Stimulated activated naive B cell treated with anti-CD40 and anti-IgM and Interleukin-4, amounts not matched to agents 10 μg/mL and 1 μg/mL and 100 μg/mL, for 72 hours (primary cell): ENCODE results near the gene SIGLEC1.

ENCODE experiments used
- ATAC-seq, 2 donors: fragments of 150-1000 bp; cut with Tn5 transposase; replicated peaks; 2 replicates each; pipeline ENCODE4 v1.10.0; 2021; ENCODE audit warnings: moderate library complexity in 1 of 2
- DNase-seq: peaks from one replicate; pipeline ENCODE4 v3.0.0; 2021
- H3K27ac Mint-ChIP-seq: one replicate; pipeline ENCODE4 v1.8.0; 2022; ENCODE audit warnings: mild to moderate bottlenecking, mixed read lengths
- H3K27me3 Mint-ChIP-seq, 2 donors: one replicate each; pipeline ENCODE4 v1.8.0; 2022; ENCODE audit warnings: mixed read lengths in 2 of 2
- H3K36me3 Mint-ChIP-seq, 2 donors: one replicate each; pipeline ENCODE4 v1.8.0; 2022; ENCODE audit warnings: mixed read lengths in 2 of 2, mild to moderate bottlenecking in 1 of 2
- H3K4me1 Mint-ChIP-seq, 2 donors: one replicate each; pipeline ENCODE4 v1.8.0; 2022; ENCODE audit warnings: mixed read lengths in 2 of 2, mild to moderate bottlenecking in 1 of 2
- H3K4me3 Mint-ChIP-seq, 2 donors: one replicate each; pipeline ENCODE4 v1.8.0; 2022; ENCODE audit warnings: mild to moderate bottlenecking in 2 of 2, mixed read lengths in 2 of 2, moderate library complexity in 1 of 2
- H3K9me3 Mint-ChIP-seq, 2 donors: one replicate each; pipeline ENCODE4 v1.8.0; 2022; ENCODE audit warnings: mixed read lengths in 2 of 2, mild to moderate bottlenecking in 1 of 2

SIGLEC1 gene

GRCh38 chr20:3693376-3693775 lies 19.0 kb downstream of the SIGLEC1 start:
- Mint-ChIP-seq H3K4me3 (no peak overlapping the region), H3K4me1 (no peaks in the 10 kb centered on the region), H3K9me3 (no peaks in the 10 kb centered on the region), H3K36me3 (no peaks in the 10 kb centered on the region), H3K27ac (no peak overlapping the region), H3K27me3 (no peaks in the 10 kb centered on the region)
- DNase-seq (no peak), ATAC-seq (no peak)

GRCh38 chr20:3692706-3693294 lies 19.6 kb downstream of the SIGLEC1 start:
- H3K27ac Mint-ChIP-seq = no peak overlapping the region
- DNase-seq (no peak), ATAC-seq (no peak)
- H3K27me3 Mint-ChIP-seq = no peaks in the 10 kb centered on the region
- H3K4me3 Mint-ChIP-seq = no peak overlapping the region
- no peaks in the 10 kb centered on the region for H3K4me1 Mint-ChIP-seq
- H3K36me3 Mint-ChIP-seq = no peaks in the 10 kb centered on the region
- H3K9me3 Mint-ChIP-seq = peaks cover 0 to under 1% of the 10 kb centered on the region in 2 donors

- H3K36me3 Mint-ChIP-seq = no peaks in the 10 kb centered on the region
- no peak for ATAC-seq
- H3K27me3 Mint-ChIP-seq = peaks cover 4% of the 10 kb centered on the region in 2 donors
- H3K9me3 Mint-ChIP-seq = peaks cover 0 to 1% of the 10 kb centered on the region in 2 donors
- H3K4me1 Mint-ChIP-seq = no peaks in the 10 kb centered on the region
- H3K27ac Mint-ChIP-seq = no peak overlapping the region
- no peak for DNase-seq
- H3K4me3 Mint-ChIP-seq = no peak overlapping the region
Measured at GRCh38 chr20:3691897-3692296, 20.5 kb downstream of the SIGLEC1 start.

GRCh38 chr20:3691306-3691705 lies 21.1 kb downstream of the SIGLEC1 start:
- DNase-seq (no peak), ATAC-seq (no peak)
- no peaks in the 10 kb centered on the region for H3K4me1 Mint-ChIP-seq
- no peaks in the 10 kb centered on the region for H3K36me3 Mint-ChIP-seq
- no peak overlapping the region for H3K4me3 Mint-ChIP-seq
- H3K27ac Mint-ChIP-seq = no peak overlapping the region
- H3K27me3 Mint-ChIP-seq = peaks cover 7 to 10% of the 10 kb centered on the region in 2 donors
- peaks cover 0 to 1% of the 10 kb centered on the region in 2 donors for H3K9me3 Mint-ChIP-seq

GRCh38 chr20:3690413-3690812 lies 22.0 kb downstream of the SIGLEC1 start:
- H3K9me3 Mint-ChIP-seq = peaks cover 0 to 1% of the 10 kb centered on the region in 2 donors
- H3K4me3 Mint-ChIP-seq = no peak overlapping the region
- DNase-seq (no peak), ATAC-seq (no peak)
- H3K4me1 Mint-ChIP-seq = no peaks in the 10 kb centered on the region
- no peak overlapping the region for H3K27ac Mint-ChIP-seq
- H3K36me3 Mint-ChIP-seq = no peaks in the 10 kb centered on the region
- H3K27me3 Mint-ChIP-seq = peaks cover 15 to 16% of the 10 kb centered on the region in 2 donors

- DNase-seq (no peak), ATAC-seq (no peak)
- H3K4me1 Mint-ChIP-seq = no peaks in the 10 kb centered on the region
- H3K36me3 Mint-ChIP-seq = no peaks in the 10 kb centered on the region
- H3K4me3 Mint-ChIP-seq = no peak overlapping the region
- H3K27me3 Mint-ChIP-seq = peaks cover 17 to 20% of the 10 kb centered on the region in 2 donors
- H3K9me3 Mint-ChIP-seq = peaks cover 0 to 1% of the 10 kb centered on the region in 2 donors
- no peak overlapping the region for H3K27ac Mint-ChIP-seq
Measured at GRCh38 chr20:3689978-3690377, 22.4 kb downstream of the SIGLEC1 start.

GRCh38 chr20:3687655-3688054 lies 24.7 kb downstream of the SIGLEC1 start:
- H3K27ac Mint-ChIP-seq = no peak overlapping the region
- peaks cover 0 to 1% of the 10 kb centered on the region in 2 donors for H3K9me3 Mint-ChIP-seq
- H3K4me1 Mint-ChIP-seq = no peaks in the 10 kb centered on the region
- DNase-seq (no peak), ATAC-seq (peak in 1 of 2 donors; percentile 65)
- H3K36me3 Mint-ChIP-seq = no peaks in the 10 kb centered on the region
- peaks cover 29 to 39% of the 10 kb centered on the region in 2 donors for H3K27me3 Mint-ChIP-seq
- H3K4me3 Mint-ChIP-seq = no peak overlapping the region

- H3K36me3 Mint-ChIP-seq = no peaks in the 10 kb centered on the region
- no peak for DNase-seq
- peaks cover 29 to 43% of the 10 kb centered on the region in 2 donors for H3K27me3 Mint-ChIP-seq
Measured at GRCh38 chr20:3686867-3687321, 25.5 kb downstream of the SIGLEC1 start.

GRCh38 chr20:3686421-3686820 lies 26.0 kb downstream of the SIGLEC1 start:
- ATAC-seq (no peak), DNase-seq (no peak)
- H3K27me3 Mint-ChIP-seq = peaks cover 32 to 45% of the 10 kb centered on the region in 2 donors
- H3K36me3 Mint-ChIP-seq = no peaks in the 10 kb centered on the region
- peaks cover 0 to 1% of the 10 kb centered on the region in 2 donors for H3K9me3 Mint-ChIP-seq
- H3K4me3 Mint-ChIP-seq = no peak overlapping the region
- no peak overlapping the region for H3K27ac Mint-ChIP-seq
- H3K4me1 Mint-ChIP-seq = peaks cover 0 to 3% of the 10 kb centered on the region in 2 donors

More at GRCh38 chr20:3686867-3687321, 25.5 kb downstream of the SIGLEC1 start:
- Mint-ChIP-seq H3K27ac (no peak overlapping the region), H3K4me3 (no peak overlapping the region), H3K4me1 (no peaks in the 10 kb centered on the region), H3K9me3 (peaks cover 0 to 1% of the 10 kb centered on the region in 2 donors)
- no peak for ATAC-seq

GRCh38 chr20:3685341-3685740 lies 27.1 kb downstream of the SIGLEC1 start:
- Mint-ChIP-seq H3K4me1 (peaks cover 4 to 8% of the 10 kb centered on the region in 2 donors), H3K9me3 (peaks cover 0 to 1% of the 10 kb centered on the region in 2 donors), H3K27me3 (peaks cover 42 to 56% of the 10 kb centered on the region in 2 donors), H3K27ac (no peak overlapping the region), H3K36me3 (no peaks in the 10 kb centered on the region), H3K4me3 (no peak overlapping the region)
- DNase-seq = no peak
- no peak for ATAC-seq

GRCh38 chr20:3681931-3682781 lies 30.2 kb downstream of the SIGLEC1 start, which contains the start of gene ADAM33:
TSS of gene ADAM33 (minus strand) at chr20:3682010. CDS start at chr20:3682004, 6 bp downstream.
- H3K27ac Mint-ChIP-seq = peak within 1 kb of the TSS; percentile 49
- ATAC-seq = no peak
- DNase-seq = no peak

GRCh38 chr20:3681352-3681930 lies 31.0 kb downstream of the SIGLEC1 start:
- peaks cover 67 to 84% of the 10 kb centered on the region in 2 donors for H3K27me3 Mint-ChIP-seq
- H3K27ac Mint-ChIP-seq = peak overlapping the region; percentile 49
- H3K36me3 Mint-ChIP-seq = no peaks in the 10 kb centered on the region
- H3K4me1 Mint-ChIP-seq = peaks cover 8 to 15% of the 10 kb centered on the region in 2 donors
- peak overlapping the region; percentile 4 to 11 for H3K4me3 Mint-ChIP-seq
- ATAC-seq (no peak), DNase-seq (no peak)
- H3K9me3 Mint-ChIP-seq = no peaks in the 10 kb centered on the region

More at GRCh38 chr20:3681931-3682781, 30.2 kb downstream of the SIGLEC1 start, which contains the start of gene ADAM33:
- Mint-ChIP-seq H3K36me3 (no peaks in the 10 kb centered on the region), H3K4me3 (peak within 1 kb of the TSS; percentile 4 to 11), H3K4me1 (peaks cover 4 to 8% of the 10 kb centered on the region in 2 donors), H3K27me3 (peaks cover 64 to 85% of the 10 kb centered on the region in 2 donors), H3K9me3 (no peaks in the 10 kb centered on the region)

GRCh38 chr20:3680701-3681351 lies 31.6 kb downstream of the SIGLEC1 start:
- ATAC-seq = no peak
- H3K4me1 Mint-ChIP-seq = peaks cover 8 to 15% of the 10 kb centered on the region in 2 donors
- H3K27ac Mint-ChIP-seq = no peak overlapping the region
- DNase-seq = no peak
- H3K27me3 Mint-ChIP-seq = peaks cover 65 to 87% of the 10 kb centered on the region in 2 donors
- H3K4me3 Mint-ChIP-seq = peak overlapping the region in 1 of 2 donors; percentile 11
- no peaks in the 10 kb centered on the region for H3K9me3 Mint-ChIP-seq
- no peaks in the 10 kb centered on the region for H3K36me3 Mint-ChIP-seq
